Heart right ventricle (tissue), 16 donors: Measurements from ENCODE around the gene MFSD2A. TPM values are rescaled to one million over a fixed set of nuclear protein-coding genes. Genes with fewer than 3 reads are reported as not detected.

Experiments used
- ATAC-seq, 8 donors: fragments of 200-7000 bp; cut with Tn5 transposase; one replicate each; pipeline ENCODE4 v1.9.1; 2020; ENCODE audit warnings: mild to moderate bottlenecking in 8 of 8, moderate library complexity in 8 of 8, moderate number of reproducible peaks in 1 of 8
- DNase-seq, 2 donors: peaks; one replicate each; pipeline ENCODE4 v3.0.0-alpha.2; 2020
- H3K27ac ChIP-seq, 10 donors: fragments of 200-600 bp; sonication (generic) in 2 of 10; one replicate each; pipeline versions ENCODE4 v1.5.0 to v1.8.0; 2020 to 2022; ENCODE audit warnings: mild to moderate bottlenecking in 3 of 10
- H3K27me3 ChIP-seq, 7 donors: fragments of 200-600 bp; one replicate each; pipeline ENCODE4 v1.8.0; 2021 to 2022; ENCODE audit warnings: mild to moderate bottlenecking in 2 of 7
- H3K36me3 ChIP-seq, 9 donors: fragments of 200-600 bp; sonication (generic) in 1 of 9; one replicate each; pipeline versions ENCODE4 v1.5.0 to v1.8.0; 2020 to 2022; ENCODE audit warnings: mild to moderate bottlenecking in 2 of 9
- H3K4me1 ChIP-seq, 9 donors: fragments of 200-600 bp; sonication (generic) in 1 of 9; one replicate each; pipeline versions ENCODE4 v1.5.0 to v1.8.0; 2020 to 2022; ENCODE audit warnings: mild to moderate bottlenecking in 4 of 9
- H3K4me3 ChIP-seq, 10 donors: fragments of 200-600 bp; sonication (generic) in 2 of 10; one replicate each; pipeline versions ENCODE4 v1.5.0 to v1.8.0; 2020 to 2022; ENCODE audit warnings: mild to moderate bottlenecking in 7 of 10, moderate library complexity in 2 of 10
- H3K9me3 ChIP-seq, 11 donors: fragments of 200-600 bp in 10 of 11; sonication (generic) in 2 of 11; one replicate each; pipeline versions ENCODE4 v1.5.0 to v1.8.0; 2013 to 2022; ENCODE audit warnings: mild to moderate bottlenecking in 2 of 11, control low read depth in 1 of 11, moderate library complexity in 1 of 11
- WGBS, 2 donors: extraction: QIAGEN DNeasy Blood & Tissue Kit; methylation state at CpG; one replicate each; pipeline ENCODE4 v1.1.7; 2013; ENCODE audit warnings: inconsistent platforms in 1 of 2; 5-methylcytosine and 5-hydroxymethylcytosine counted together
- intact Hi-C, 10 donors: fragments of 100-400 bp; cut with DNase I; formaldehyde crosslinking; loops; one replicate each; pipeline versions ENCODE4 v1.11.1 to v1.14.2; 2022
- polyA plus RNA-seq, 2 donors: library from polyadenylated mRNA; stranded (reverse); fragments of 200-250 nt; gene quantifications; one replicate each; pipeline ENCODE4 v1.2.3, GENCODE V29; 2013
- total RNA-seq, 10 donors: library from RNA; stranded (reverse); fragmentation: NEBNext Ultra II Directional in 3 of 10; extraction: Animal tissue kit (Norgen Biotek cat#: 25700) in 3 of 10; gene quantifications; one replicate each; pipeline versions ENCODE4 v1.2.1 to v1.2.4, GENCODE V29; 2021 to 2023
- TF ChIP-seq, protein P1 (sequence below), 9 donors: fragments of 200-600 bp; sonication (generic) in 2 of 9; IDR thresholded peaks; one replicate each; pipeline versions ENCODE4 v1.5.0 to v1.8.0; 2021 to 2022; ENCODE audit warnings: antibody characterized with exemption in 9 of 9, mild to moderate bottlenecking in 5 of 9, moderate library complexity in 1 of 9
- donor health status: Arrhythmogenic right ventricular cardiomyopathy.
- donor health status: ischemic (EF 13 %, LVEDD 7.1; RV severe dilation, severe dysfunction).
- donor health status: healthy with polysubstance abuse.
- donor health status: DM: no; HTN: yes; CAD: no.
- donor health status: DM: no; HTN: no; CAD: no.
- donor health status: ischemic (EF 25% LVEDD 6.9; RV normal size, moderate dysfunction).
- donor health status: ischemic (EF 25% LVEDD 5.7; RV mildly dilated, moderate dysfunction).
- donor health status: healthy.
- donor health status: DM: yes; HTN: yes; CAD: no.
- donor health status: Ischemic cardiomyopathy.
- donor health status: ischemic (EF 35%, LVEDD 5.7; RV mildly dilated, moderate dysfunction).
- donor health status: nonischemic (EF 11% LVEDD 7.7; RV severe dilation, severe dysfunction).
- donor health status: DM: yes; HTN: yes; CAD: no.
- donor health status: PGD.
- donor health status: ischemic (EF 29% LVEDD 5.4; RV normal size, mild dysfunction).
- donor health status: nonischemic (EF 23%, LVEDD 6.1; RV moderate dilation, normal function).

The MFSD2A gene
- total and polyA plus RNA-seq, 12 donors = 0.15 to 5.6 (median 0.45) TPM; not detected in 2

- DNase-seq = no peak
- ATAC-seq = no peak
- Histone ChIP-seq H3K4me3 (no peak overlapping the region), H3K9me3 (no peaks in the 10 kb centered on the region), H3K27ac (no peak overlapping the region), H3K36me3 (no peaks in the 10 kb centered on the region), H3K4me1 (peaks cover 0 to 6% (median 0%) of the 10 kb centered on the region in 9 donors), H3K27me3 (peaks cover 0 to 10% (median 0%) of the 10 kb centered on the region in 7 donors)
- intact Hi-C loops = loop anchor here in 5 of 10 donors (5.0 to 10.0 kb wide), 4 partner anchors 48 to 153 kb away; partner anchors contain the start of gene MYCL (in 1 of the 5)
- WGBS, 2 donors = 72 to 77% methylated on average over 4 of the region's 4 CpGs
- TF ChIP-seq, protein P1, sequence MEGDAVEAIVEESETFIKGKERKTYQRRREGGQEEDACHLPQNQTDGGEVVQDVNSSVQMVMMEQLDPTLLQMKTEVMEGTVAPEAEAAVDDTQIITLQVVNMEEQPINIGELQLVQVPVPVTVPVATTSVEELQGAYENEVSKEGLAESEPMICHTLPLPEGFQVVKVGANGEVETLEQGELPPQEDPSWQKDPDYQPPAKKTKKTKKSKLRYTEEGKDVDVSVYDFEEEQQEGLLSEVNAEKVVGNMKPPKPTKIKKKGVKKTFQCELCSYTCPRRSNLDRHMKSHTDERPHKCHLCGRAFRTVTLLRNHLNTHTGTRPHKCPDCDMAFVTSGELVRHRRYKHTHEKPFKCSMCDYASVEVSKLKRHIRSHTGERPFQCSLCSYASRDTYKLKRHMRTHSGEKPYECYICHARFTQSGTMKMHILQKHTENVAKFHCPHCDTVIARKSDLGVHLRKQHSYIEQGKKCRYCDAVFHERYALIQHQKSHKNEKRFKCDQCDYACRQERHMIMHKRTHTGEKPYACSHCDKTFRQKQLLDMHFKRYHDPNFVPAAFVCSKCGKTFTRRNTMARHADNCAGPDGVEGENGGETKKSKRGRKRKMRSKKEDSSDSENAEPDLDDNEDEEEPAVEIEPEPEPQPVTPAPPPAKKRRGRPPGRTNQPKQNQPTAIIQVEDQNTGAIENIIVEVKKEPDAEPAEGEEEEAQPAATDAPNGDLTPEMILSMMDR (IDR thresholded peaks at IDR 0.05) = no peak
Measured at GRCh38 chr1:39970274-39970673, 15.3 kb downstream of the MFSD2A start.

DNA sequence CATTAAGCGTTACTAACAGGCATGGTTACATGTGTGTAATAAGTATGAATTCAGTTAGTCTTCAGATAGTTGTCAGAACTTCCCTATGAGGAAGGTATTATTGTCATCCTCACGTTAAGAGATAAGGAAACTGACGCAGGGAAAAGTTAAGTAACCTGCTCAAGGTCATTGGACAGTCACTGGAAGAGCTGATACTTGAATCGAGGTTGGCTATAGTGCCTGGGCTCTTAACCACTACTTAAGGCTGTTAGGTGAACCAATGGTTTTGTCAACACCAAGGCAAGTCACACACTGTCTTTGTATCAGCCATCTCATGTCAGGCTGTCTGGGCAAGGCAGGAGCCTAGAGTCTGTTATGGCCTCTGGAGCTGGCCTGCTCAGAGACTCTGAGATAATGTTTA, 16.2 kb downstream of the MFSD2A start:
- Histone ChIP-seq H3K27ac (no peak overlapping the region), H3K4me1 (peaks cover 0 to 6% (median 0%) of the 10 kb centered on the region in 9 donors), H3K9me3 (no peaks in the 10 kb centered on the region), H3K4me3 (no peak overlapping the region), H3K36me3 (no peaks in the 10 kb centered on the region), H3K27me3 (peaks cover 0 to 16% (median 0%) of the 10 kb centered on the region in 7 donors)
- TF ChIP-seq, protein P1 (IDR thresholded peaks at IDR 0.05) = no peak
- peak in 1 of 8 donors; percentile 36 for ATAC-seq
- DNase-seq = no peak
- intact Hi-C loops = loop anchor here in 5 of 10 donors (5.0 to 10.0 kb wide), 4 partner anchors 49 to 154 kb away; partner anchors contain the start of gene MYCL (in 1 of the 5)
- WGBS, 2 donors = 49 to 50% methylated on average over 4 of the region's 4 CpGs

GRCh38 chr1:39973503-39974135, 18.7 kb downstream of the MFSD2A start:
- ATAC-seq = peak; percentile 72 to 90 (median 78)
- Histone ChIP-seq H3K27ac (no peak overlapping the region), H3K4me3 (no peak overlapping the region), H3K36me3 (no peaks in the 10 kb centered on the region), H3K4me1 (peaks cover 0 to 6% (median 0%) of the 10 kb centered on the region in 9 donors), H3K9me3 (no peaks in the 10 kb centered on the region), H3K27me3 (peaks cover 0 to 16% (median 0%) of the 10 kb centered on the region in 7 donors)
- intact Hi-C loops = loop anchor here (1.0 to 10.0 kb wide), 8 partner anchors 51 to 157 kb away; partner anchors contain the start of gene MYCL (in 1 of the 10)
- WGBS, 2 donors = 25 to 28% methylated on average over 9 of the region's 9 CpGs
- DNase-seq = peak; percentile 70 to 73
- TF ChIP-seq, protein P1 (IDR thresholded peaks at IDR 0.05) = peak; percentile 89 to 99 (median 97)

DNA sequence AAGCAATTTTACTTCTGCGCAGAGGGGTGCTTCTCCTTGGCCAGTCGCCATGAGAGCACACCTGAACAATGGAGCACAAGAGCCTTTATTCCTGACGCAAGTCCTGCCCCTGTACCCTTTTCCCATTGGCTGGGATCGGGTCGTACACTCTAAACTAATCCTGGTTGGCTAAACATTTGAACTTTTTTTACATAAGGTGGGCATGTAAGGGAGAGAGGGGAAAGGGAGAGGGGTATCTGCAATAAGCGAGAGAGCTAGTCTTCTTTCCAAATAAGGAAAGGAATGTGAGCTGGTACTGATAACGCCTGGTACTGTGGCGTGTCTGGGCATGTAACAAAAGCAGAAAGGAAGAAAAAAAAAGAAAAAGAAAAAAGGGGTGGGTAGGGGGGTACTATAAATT, 21.8 kb downstream of the MFSD2A start:
- Histone ChIP-seq H3K36me3 (no peaks in the 10 kb centered on the region), H3K27me3 (peaks cover 0 to 16% (median 0%) of the 10 kb centered on the region in 7 donors), H3K27ac (no peak overlapping the region), H3K4me3 (no peak overlapping the region), H3K9me3 (no peaks in the 10 kb centered on the region), H3K4me1 (peaks cover 0 to 6% (median 0%) of the 10 kb centered on the region in 9 donors)
- TF ChIP-seq, protein P1 (IDR thresholded peaks at IDR 0.05) = no peak
- no peak for DNase-seq
- no peak for ATAC-seq
- 51 to 58% methylated on average over 8 of the region's 8 CpGs for WGBS, 2 donors
- intact Hi-C loops = loop anchor here in 1 of 10 donors (10.0 kb wide), 1 partner anchor 58 kb away; no protein-coding TSS in a partner anchor
